ENCODE measurements around the gene KCTD18.

- TF ChIP-seq POLR2A (IDR thresholded peaks at IDR 0.05; ENCODE audit: low read length) (no peak), GATA1 (IDR thresholded peaks at IDR 0.05; ENCODE audit: low read depth, low read length) (no peak)
Observed at GRCh38 chr2:200523604-200524003, 13.7 kb upstream of the KCTD18 start.

Data from erythroblast (primary cell).